ENCODE data around the gene FBXO33.

DNA sequence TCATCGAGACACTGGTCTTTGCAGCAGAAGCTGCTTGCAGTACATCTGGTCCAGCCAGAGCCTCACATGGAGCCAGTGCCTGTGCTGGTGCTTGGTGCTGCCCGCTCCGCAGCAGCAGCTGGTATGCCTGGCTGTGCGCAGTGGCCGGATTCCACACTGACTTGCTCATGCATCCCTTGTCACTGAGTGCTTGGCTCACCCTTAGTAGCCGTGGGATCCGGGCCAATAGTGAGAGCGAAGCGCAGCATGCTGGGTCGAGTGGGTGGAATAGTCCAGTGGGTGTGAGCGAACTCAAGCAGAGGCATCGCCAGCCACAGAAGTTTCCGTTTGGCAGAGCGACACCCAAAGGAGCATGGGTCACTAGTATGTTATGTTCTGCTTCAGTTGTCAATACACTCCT is 10.1 kb upstream of the FBXO33 start:
- peak in 1 of 2 donors; percentile 41 for TF ChIP-seq POLR2A (IDR thresholded peaks at IDR 0.05)
- TF ChIP-seq, protein P1, sequence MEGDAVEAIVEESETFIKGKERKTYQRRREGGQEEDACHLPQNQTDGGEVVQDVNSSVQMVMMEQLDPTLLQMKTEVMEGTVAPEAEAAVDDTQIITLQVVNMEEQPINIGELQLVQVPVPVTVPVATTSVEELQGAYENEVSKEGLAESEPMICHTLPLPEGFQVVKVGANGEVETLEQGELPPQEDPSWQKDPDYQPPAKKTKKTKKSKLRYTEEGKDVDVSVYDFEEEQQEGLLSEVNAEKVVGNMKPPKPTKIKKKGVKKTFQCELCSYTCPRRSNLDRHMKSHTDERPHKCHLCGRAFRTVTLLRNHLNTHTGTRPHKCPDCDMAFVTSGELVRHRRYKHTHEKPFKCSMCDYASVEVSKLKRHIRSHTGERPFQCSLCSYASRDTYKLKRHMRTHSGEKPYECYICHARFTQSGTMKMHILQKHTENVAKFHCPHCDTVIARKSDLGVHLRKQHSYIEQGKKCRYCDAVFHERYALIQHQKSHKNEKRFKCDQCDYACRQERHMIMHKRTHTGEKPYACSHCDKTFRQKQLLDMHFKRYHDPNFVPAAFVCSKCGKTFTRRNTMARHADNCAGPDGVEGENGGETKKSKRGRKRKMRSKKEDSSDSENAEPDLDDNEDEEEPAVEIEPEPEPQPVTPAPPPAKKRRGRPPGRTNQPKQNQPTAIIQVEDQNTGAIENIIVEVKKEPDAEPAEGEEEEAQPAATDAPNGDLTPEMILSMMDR (IDR thresholded peaks at IDR 0.05) = no peak
- TF ChIP-seq EP300 (IDR thresholded peaks at IDR 0.05) = peak in 1 of 2 donors; percentile 48
